ENCODE measurements around the gene BAZ2B.

DNA sequence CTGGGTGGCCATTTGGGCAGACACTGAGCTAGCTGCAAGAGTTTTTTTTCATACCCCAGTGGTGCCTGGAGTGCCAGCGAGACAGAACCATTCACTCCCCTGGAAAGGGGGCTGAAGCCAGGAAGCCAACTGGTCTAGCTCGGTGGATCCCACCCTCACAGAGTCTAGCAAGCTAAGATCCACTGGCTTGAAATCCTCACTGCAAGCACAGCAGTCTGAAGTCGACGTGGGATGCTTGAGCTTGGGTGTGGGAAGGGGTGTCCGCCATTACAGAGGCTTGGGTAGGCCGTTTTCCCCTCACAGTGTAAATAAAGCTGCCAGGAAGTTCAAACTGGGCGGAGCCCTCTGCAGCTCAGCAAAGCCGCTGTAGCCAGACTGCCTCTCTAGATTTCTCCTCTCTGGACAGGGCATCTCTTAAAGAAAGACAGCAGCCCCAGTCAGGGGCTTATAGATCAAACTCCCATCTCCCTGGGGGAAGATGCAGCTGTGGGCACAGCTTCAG, 260.2 kb downstream of the BAZ2B start:
- TF ChIP-seq CTCF (IDR thresholded peaks at IDR 0.05): no peak
- no peak for TF ChIP-seq POLR2A (IDR thresholded peaks at IDR 0.05)

Data from adrenal gland (tissue), 5 donors.